RWPE1 (cell line): ENCODE measurements around the gene CASTOR2.

Experiments used
- CTCF ChIA-PET: fragments of 350-600 bp; sonication (Branson Sonifier 250); formaldehyde crosslinking; extraction: SDS; loops from one replicate; lab custom pipeline; 2021; lab: Yijun Ruan, JAX
- POLR2A ChIA-PET: fragments of 400-600 bp; formaldehyde crosslinking; extraction: SDS; loops from one replicate; lab custom pipeline; 2020; ENCODE audit warnings: antibody characterized with exemption; ENCODE audit not compliant: low non-redundant PET; lab: Yijun Ruan, JAX
- DNase-seq: peaks from one replicate; pipeline ENCODE4 v3.0.0; 2012; ENCODE audit warnings: low spot score
- H3K27ac ChIP-seq: fragments of 450-650 bp; 2 replicates; pipeline ENCODE4 v1.5.1; 2017
- CTCF ChIP-seq: fragments of 450-650 bp; conservative IDR thresholded peaks from 2 replicates; pipeline ENCODE4 v1.5.1; 2017; ENCODE audit warnings: low read depth, mild to moderate bottlenecking

The CASTOR2 gene

GRCh38 chr7:75045881-75046280 is 81.4 kb downstream of the CASTOR2 start:
- no peak for TF ChIP-seq CTCF
- CTCF ChIA-PET, result interaction anchor here (1.0 to 1.5 kb wide), 3 partner anchors 13 to 398 kb away, joined by 3 to 6 read pairs (median 3); no protein-coding TSS in a partner anchor
- H3K27ac ChIP-seq, result peak overlapping the region; percentile 49
- no peak for DNase-seq
- POLR2A ChIA-PET, result no interaction called here

- ChIA-PET POLR2A (interaction anchor here (0.6 kb wide), 1 partner anchor 10 kb away, joined by 5 read pairs; no protein-coding TSS in a partner anchor), CTCF (interaction anchor here (0.7 kb wide), 1 partner anchor 12 kb away, joined by 3 read pairs; no protein-coding TSS in a partner anchor)
- no peak for DNase-seq
- no peak for TF ChIP-seq CTCF
- peak overlapping the region; percentile 65 for H3K27ac ChIP-seq
Measured at GRCh38 chr7:75048435-75049379, 84.2 kb downstream of the CASTOR2 start.

- ChIA-PET CTCF (no interaction called here), POLR2A (no interaction called here)
- TF ChIP-seq CTCF, result no peak
- peak overlapping the region; percentile 65 for H3K27ac ChIP-seq
- DNase-seq, result no peak
Measured at GRCh38 chr7:75049817-75050216, 85.3 kb downstream of the CASTOR2 start.

- H3K27ac ChIP-seq, result peak overlapping the region; percentile 65
- peak; percentile 55 for DNase-seq
- ChIA-PET CTCF (interaction anchor here (0.5 kb wide), 1 partner anchor 10 kb away, joined by 6 read pairs; no protein-coding TSS in a partner anchor), POLR2A (no interaction called here)
- no peak for TF ChIP-seq CTCF
Measured at GRCh38 chr7:75050501-75050900, 86.0 kb downstream of the CASTOR2 start.

- ChIA-PET POLR2A (no interaction called here), CTCF (no interaction called here)
- no peak for TF ChIP-seq CTCF
- DNase-seq, result no peak
- peak overlapping the region; percentile 47 for H3K27ac ChIP-seq
Measured at GRCh38 chr7:75054744-75055143, 90.2 kb downstream of the CASTOR2 start.

GRCh38 chr7:75055155-75055554 is 90.7 kb downstream of the CASTOR2 start:
- TF ChIP-seq CTCF, result no peak
- ChIA-PET CTCF (no interaction called here), POLR2A (no interaction called here)
- DNase-seq, result no peak
- H3K27ac ChIP-seq, result peak overlapping the region; percentile 47
